GM23338 (cell line): ENCODE results near the gene UBE2F. TPM values are rescaled to one million over a fixed set of nuclear protein-coding genes. Genes with fewer than 3 reads are reported as not detected.

ENCODE experiments used
- ATAC-seq: fragments of 200-7000 bp; cut with Tn5 transposase; 3 replicates; pipeline ENCODE4 v1.9.1; 2020
- DNase-seq: peaks from one replicate; pipeline ENCODE4 v3.0.0-alpha.2; 2015; ENCODE audit warnings: low spot score
- H2AFZ ChIP-seq: fragments of 200-600 bp; sonication (generic); 2 replicates; pipeline ENCODE4 v1.8.0; 2016; ENCODE audit warnings: antibody characterized with exemption, mild to moderate bottlenecking, moderate library complexity
- H3F3A ChIP-seq: fragments of 200-600 bp; sonication (generic); replicated peaks from 2 replicates; pipeline ENCODE4 v1.8.0; 2017; ENCODE audit warnings: antibody characterized with exemption, mixed run types, low read depth
- H3K27ac ChIP-seq: fragments of 200-600 bp; sonication (generic); 2 replicates; pipeline ENCODE4 v1.6.1; 2016; ENCODE audit warnings: low read depth
- H3K27me3 ChIP-seq: fragments of 200-600 bp; sonication (generic); 2 replicates; pipeline ENCODE4 v1.8.0; 2016; ENCODE audit warnings: mild to moderate bottlenecking, mixed run types, moderate library complexity; ENCODE audit not compliant: insufficient read depth
- H3K36me3 ChIP-seq: fragments of 200-600 bp; sonication (generic); 2 replicates; pipeline ENCODE4 v1.8.0; 2016; ENCODE audit warnings: mild to moderate bottlenecking; ENCODE audit not compliant: insufficient read depth
- H3K4me1 ChIP-seq: fragments of 200-600 bp; sonication (generic); 2 replicates; pipeline ENCODE4 v1.8.0; 2016; ENCODE audit warnings: mild to moderate bottlenecking, moderate library complexity; ENCODE audit not compliant: insufficient read depth
- H3K4me2 ChIP-seq: fragments of 200-600 bp; sonication (generic); 2 replicates; pipeline ENCODE4 v1.7.1; 2017; ENCODE audit warnings: mixed run types
- H3K4me3 ChIP-seq: fragments of 200-600 bp; sonication (generic); 2 replicates; pipeline ENCODE4 v1.6.1; 2016; ENCODE audit warnings: mixed run types
- H3K79me2 ChIP-seq: fragments of 200-600 bp; sonication (generic); replicated peaks from 2 replicates; pipeline ENCODE4 v1.8.0; 2017; ENCODE audit warnings: mild to moderate bottlenecking; ENCODE audit not compliant: insufficient read depth
- H3K9me2 ChIP-seq: fragments of 200-600 bp; sonication (generic); 2 replicates; pipeline ENCODE4 v1.8.0; 2017; ENCODE audit not compliant: insufficient read depth
- H4K20me1 ChIP-seq: fragments of 200-600 bp; sonication (generic); replicated peaks from 2 replicates; pipeline ENCODE4 v1.8.0; 2017; ENCODE audit warnings: mild to moderate bottlenecking; ENCODE audit not compliant: insufficient read depth
- H3K27ac Mint-ChIP-seq: 2 replicates; pipeline ENCODE4 v1.8.0; 2020; ENCODE audit warnings: inconsistent platforms, mild to moderate bottlenecking, moderate library complexity, mixed read lengths
- H3K27me3 Mint-ChIP-seq: 3 replicates; pipeline ENCODE4 v1.8.0; 2022; ENCODE audit warnings: low read depth, mild to moderate bottlenecking, moderate library complexity, mixed read lengths, inconsistent platforms; ENCODE audit not compliant: insufficient read depth, poor library complexity
- H3K36me3 Mint-ChIP-seq: 3 replicates; pipeline ENCODE4 v1.8.0; 2021; ENCODE audit warnings: low read depth, mild to moderate bottlenecking, inconsistent platforms, moderate library complexity, mixed read lengths
- H3K4me1 Mint-ChIP-seq: 3 replicates; pipeline ENCODE4 v1.8.0; 2020; ENCODE audit warnings: mild to moderate bottlenecking, inconsistent platforms, mixed read lengths
- H3K4me3 Mint-ChIP-seq: 3 replicates; pipeline ENCODE4 v1.8.0; 2021; ENCODE audit warnings: moderate library complexity, mild to moderate bottlenecking, inconsistent platforms, mixed read lengths
- H3K9me3 Mint-ChIP-seq: 3 replicates; pipeline ENCODE4 v1.8.0; 2020; ENCODE audit warnings: moderate library complexity, mild to moderate bottlenecking, inconsistent platforms, mixed read lengths
- CTCF ChIP-seq, 2 experiments: fragments of 200-600 bp in 1 of 2; sonication (generic) in 1 of 2; conservative IDR thresholded peaks; 2 replicates each; pipeline versions ENCODE4 v1.5.1 to v1.6.1; 2016 to 2017; ENCODE audit warnings: antibody characterized with exemption in 2 of 2, low read depth in 2 of 2, mild to moderate bottlenecking in 2 of 2, moderate library complexity in 1 of 2
- JUNB ChIP-seq: IDR thresholded peaks from one replicate; pipeline ENCODE4 v1.6.1; 2016; ENCODE audit warnings: antibody characterized with exemption; ENCODE audit not compliant: unreplicated experiment
- POLR2AphosphoS5 ChIP-seq: IDR thresholded peaks from 2 replicates; pipeline ENCODE4 v1.6.1; 2016; ENCODE audit warnings: antibody characterized with exemption, low read depth
- ZNF462 ChIP-seq: fragments of 250-450 bp; sonication (Bioruptor Pico); IDR thresholded peaks from 2 replicates; pipeline ENCODE4 v1.5.0; 2020; ENCODE audit warnings: mild to moderate bottlenecking, moderate library complexity
- polyA plus RNA-seq: library from polyadenylated mRNA; unstranded; fragments of >200 nt; fragmentation: Nextera tagmentation; extraction: Ambion mirVana; gene quantifications from 2 replicates; pipeline ENCODE4 v1.2.1, GENCODE V29; 2016
- total RNA-seq: library from RNA; depleted of rRNA; stranded (reverse); fragments of >200 nt; shearing (Covaris generic); gene quantifications from 2 replicates; pipeline ENCODE4 v1.2.3, GENCODE V29; 2014

Gene UBE2F
- total and polyA plus RNA-seq, 2 experiments from 2014 or later: 98.2 to 106 TPM

DNA sequence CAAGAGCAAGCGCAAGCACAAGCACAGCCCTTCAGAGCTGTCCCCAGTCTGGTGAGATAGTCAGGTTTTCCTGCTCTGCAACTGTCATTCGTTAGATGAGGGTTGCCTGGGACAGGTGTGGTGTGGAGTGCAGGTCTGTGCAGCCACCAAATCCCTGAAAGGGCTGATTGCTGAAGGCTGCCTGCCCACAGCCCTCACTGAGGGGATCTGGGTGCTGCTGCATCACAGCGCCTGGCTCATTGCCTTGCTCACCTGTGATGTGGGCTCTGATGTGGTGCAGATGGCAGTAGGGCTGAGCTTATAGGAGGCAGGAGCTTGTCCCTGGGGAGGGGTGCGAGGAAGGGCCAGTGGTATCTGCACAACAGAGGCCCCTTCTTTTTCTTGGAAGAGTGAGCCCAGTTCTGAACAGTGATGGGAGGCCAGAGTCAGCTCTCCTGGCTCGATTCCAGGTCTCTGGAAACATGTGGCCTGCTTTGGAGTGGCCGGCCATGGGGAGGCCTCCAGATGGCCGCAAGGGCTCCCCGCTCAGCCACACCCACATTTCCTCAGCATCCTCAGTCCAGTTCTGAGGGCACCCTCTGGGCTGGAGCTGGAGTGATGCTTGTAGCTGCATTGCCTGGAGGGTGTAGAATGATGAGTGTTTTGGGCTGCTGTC is 11.4 kb downstream of the UBE2F start:
- no peaks in the 10 kb centered on the region for H3K9me2 ChIP-seq
- H3K27me3 ChIP-seq: no peaks in the 10 kb centered on the region
- no peak for ATAC-seq
- H3K4me1 Mint-ChIP-seq: peaks cover 23% of the 10 kb centered on the region
- H3K4me3 Mint-ChIP-seq: no peak overlapping the region
- H3F3A ChIP-seq: no peaks in the 10 kb centered on the region
- no peaks in the 10 kb centered on the region; the same call in 1 of the 2 replicates for H3K4me1 ChIP-seq
- peaks cover 4% of the 10 kb centered on the region for H3K27me3 Mint-ChIP-seq
- H3K4me3 ChIP-seq: no peak overlapping the region
- H3K9me3 Mint-ChIP-seq: no peaks in the 10 kb centered on the region
- H2AFZ ChIP-seq: no peak overlapping the region
- H4K20me1 ChIP-seq: peaks cover 34% of the 10 kb centered on the region
- peaks cover 17% of the 10 kb centered on the region; the same call in 2 of the 3 replicates for H3K36me3 Mint-ChIP-seq
- TF ChIP-seq CTCF (conservative IDR thresholded peaks at IDR 0.05; ENCODE audit: low read depth in 2 of 2): no peak
- TF ChIP-seq JUNB: no peak
- no peak for TF ChIP-seq POLR2AphosphoS5
- no peak for TF ChIP-seq ZNF462 (CRISPR knock-in tag)
- H3K27ac ChIP-seq: no peak overlapping the region
- H3K79me2 ChIP-seq: peaks cover 87% of the 10 kb centered on the region
- H3K4me2 ChIP-seq: no peak overlapping the region
- peaks cover 5% of the 10 kb centered on the region; the same call in 1 of the 2 replicates for H3K36me3 ChIP-seq
- no peak overlapping the region for H3K27ac Mint-ChIP-seq
- no peak for DNase-seq
